BLaER1 treated with 17β-estradiol and CSF1 and Interleukin-3, amounts not matched to agents 10 nM and 100 nM (cell line): ENCODE data around the gene PLA2G15.
A peak's percentile ranks its signal among the peaks of the same experiment; 100 is the strongest.

Source experiments
- H3K27ac ChIP-seq, 11 experiments: shearing (Covaris generic); formaldehyde crosslinking; 2 replicates each; pipeline ENCODE4 v1.8.1; 2022
- H3K27me3 ChIP-seq, 11 experiments: shearing (Covaris generic); formaldehyde crosslinking; 2 replicates each; pipeline ENCODE4 v1.8.1; 2022
- H3K36me3 ChIP-seq, 11 experiments: shearing (Covaris generic); formaldehyde crosslinking; 2 replicates each; pipeline ENCODE4 v1.8.1; 2022
- H3K4me1 ChIP-seq, 10 experiments: shearing (Covaris generic); formaldehyde crosslinking; 2 replicates each; pipeline ENCODE4 v1.8.1; 2022
- H3K4me2 ChIP-seq, 11 experiments: shearing (Covaris generic); formaldehyde crosslinking; 2 replicates each; pipeline ENCODE4 v1.8.1; 2022
- H3K4me3 ChIP-seq, 10 experiments: shearing (Covaris generic); formaldehyde crosslinking; 2 replicates each; pipeline ENCODE4 v1.8.1; 2022
- H3K9ac ChIP-seq, 11 experiments: shearing (Covaris generic); formaldehyde crosslinking; 2 replicates each; pipeline ENCODE4 v1.8.1; 2022
- H3K9me3 ChIP-seq, 11 experiments: shearing (Covaris generic); formaldehyde crosslinking; replicated peaks in 1 of 11; 2 replicates each; pipeline ENCODE4 v1.8.1; 2022
- H4K20me1 ChIP-seq, 11 experiments: shearing (Covaris generic); formaldehyde crosslinking; 2 replicates each; pipeline ENCODE4 v1.8.1; 2022
- Cebpa-rat ChIP-seq, 11 experiments: shearing (Covaris generic); IDR thresholded peaks; 2 replicates each; pipeline ENCODE4 v1.8.1; 2022

PLA2G15 gene

GRCh38 chr16:68309799-68310198, 64.6 kb downstream of the PLA2G15 start:
- peaks cover 27 to 38% (median 31%) of the 10 kb centered on the region in 10 experiments for H3K4me1 ChIP-seq
- H3K9me3 ChIP-seq = no peaks in the 10 kb centered on the region
- no peak for TF ChIP-seq Cebpa-rat (IDR thresholded peaks at IDR 0.05)
- peaks cover 55 to 72% (median 64%) of the 10 kb centered on the region in 11 experiments for H3K36me3 ChIP-seq
- no peaks in the 10 kb centered on the region for H3K27me3 ChIP-seq
- H3K4me3 ChIP-seq = peak overlapping the region; percentile 84 to 98 (median 94)
- peak overlapping the region; percentile 89 to 97 (median 92) for H3K9ac ChIP-seq
- H4K20me1 ChIP-seq = peaks cover 13 to 56% (median 37%) of the 10 kb centered on the region in 11 experiments; a peak in 21 of 22 replicates
- peak overlapping the region; percentile 56 to 91 (median 85) for H3K27ac ChIP-seq
- H3K4me2 ChIP-seq = peak overlapping the region; percentile 89 to 100 (median 94)

GRCh38 chr16:68310437-68310773, 65.2 kb downstream of the PLA2G15 start:
- Histone ChIP-seq H3K27me3 (no peaks in the 10 kb centered on the region), H3K27ac (peak overlapping the region; percentile 56 to 91 (median 85)), H3K9ac (peak overlapping the region; percentile 89 to 97 (median 92)), H3K9me3 (no peaks in the 10 kb centered on the region), H4K20me1 (peaks cover 9 to 50% (median 31%) of the 10 kb centered on the region in 11 experiments; a peak in 20 of 22 replicates), H3K4me3 (peak overlapping the region; percentile 84 to 98 (median 94)), H3K4me2 (peak overlapping the region; percentile 89 to 100 (median 94)), H3K4me1 (peaks cover 27 to 38% (median 31%) of the 10 kb centered on the region in 10 experiments), H3K36me3 (peaks cover 54 to 72% (median 63%) of the 10 kb centered on the region in 11 experiments)
- no peak for TF ChIP-seq Cebpa-rat (IDR thresholded peaks at IDR 0.05)
